ENCODE data around the gene PIGK. TPM values are rescaled to one million over a fixed set of nuclear protein-coding genes. Genes with fewer than 3 reads are reported as not detected.

The PIGK gene
- total RNA-seq, 1 donor from 2014 or later: 15.3 TPM

GRCh38 chr1:77040826-77041225 is 178.4 kb downstream of the PIGK start:
- no peak overlapping the region for H3K4me3 Mint-ChIP-seq (ENCODE audit: unreplicated experiment)
- no peak for TF ChIP-seq CTCF (IDR thresholded peaks at IDR 0.05; ENCODE audit: partially characterized antibody, unreplicated experiment)
- no peak overlapping the region for H3K27ac Mint-ChIP-seq (ENCODE audit: unreplicated experiment)
- peaks cover 17% of the 10 kb centered on the region for H3K4me1 Mint-ChIP-seq (ENCODE audit: low read depth, unreplicated experiment)
- H3K27me3 Mint-ChIP-seq (ENCODE audit: unreplicated experiment): peaks cover 18% of the 10 kb centered on the region
- peaks cover 13% of the 10 kb centered on the region for H3K9me3 Mint-ChIP-seq (ENCODE audit: unreplicated experiment)
- no peak for DNase-seq
- H3K36me3 Mint-ChIP-seq (ENCODE audit: unreplicated experiment): peaks cover 5% of the 10 kb centered on the region

- Mint-ChIP-seq H3K9me3 (ENCODE audit: unreplicated experiment) (peaks cover 13% of the 10 kb centered on the region), H3K27ac (ENCODE audit: unreplicated experiment) (no peak overlapping the region), H3K27me3 (ENCODE audit: unreplicated experiment) (peaks cover 13% of the 10 kb centered on the region), H3K4me3 (ENCODE audit: unreplicated experiment) (no peak overlapping the region), H3K4me1 (ENCODE audit: low read depth, unreplicated experiment) (peaks cover 17% of the 10 kb centered on the region), H3K36me3 (ENCODE audit: unreplicated experiment) (peaks cover 5% of the 10 kb centered on the region)
- no peak for DNase-seq
- no peak for TF ChIP-seq CTCF (IDR thresholded peaks at IDR 0.05; ENCODE audit: partially characterized antibody, unreplicated experiment)
These were observed 179.5 kb downstream of the PIGK start for GRCh38 chr1:77039739-77040138.

- peaks cover 17% of the 10 kb centered on the region for H3K4me1 Mint-ChIP-seq (ENCODE audit: low read depth, unreplicated experiment)
- H3K9me3 Mint-ChIP-seq (ENCODE audit: unreplicated experiment): peaks cover 13% of the 10 kb centered on the region
- peaks cover 11% of the 10 kb centered on the region for H3K27me3 Mint-ChIP-seq (ENCODE audit: unreplicated experiment)
- no peak overlapping the region for H3K27ac Mint-ChIP-seq (ENCODE audit: unreplicated experiment)
- H3K4me3 Mint-ChIP-seq (ENCODE audit: unreplicated experiment): no peak overlapping the region
- no peak for TF ChIP-seq CTCF (IDR thresholded peaks at IDR 0.05; ENCODE audit: partially characterized antibody, unreplicated experiment)
- no peak for DNase-seq
- peaks cover 5% of the 10 kb centered on the region for H3K36me3 Mint-ChIP-seq (ENCODE audit: unreplicated experiment)
These were observed 180.1 kb downstream of the PIGK start for GRCh38 chr1:77039111-77039510.

Small RNAs within 50 kb of the gene (microRNA-seq; reads per million reads assigned to microRNA genes)
- 14.3 reads per million, percentile 54 among the genes with 10 or more reads in this experiment for gene MIR7156 (ENCODE audit: unreplicated experiment)

Other genes starting within 250 kb of the PIGK start
- 0.91 TPM for gene AK5, start 62.6 kb upstream of the PIGK start, total RNA-seq (ENCODE audit: unreplicated experiment)